Neural progenitor cell (in vitro differentiated cells): Measurements from ENCODE around the gene RBP5. TPM values are rescaled to one million over a fixed set of nuclear protein-coding genes. Genes with fewer than 3 reads are reported as not detected.

Experiments used
- DNase-seq: peaks from one replicate; pipeline ENCODE4 v3.0.0-alpha.2; 2016; ENCODE audit warnings: low spot score
- H2AFZ ChIP-seq: fragments of 200-600 bp; sonication (generic); replicated peaks from 2 replicates; pipeline ENCODE4 v1.6.1; 2016; ENCODE audit warnings: antibody characterized with exemption
- H3F3A ChIP-seq: fragments of 200-600 bp; sonication (generic); 2 replicates; pipeline ENCODE4 v1.6.1; 2016; ENCODE audit warnings: antibody characterized with exemption, low read depth
- H3K27ac ChIP-seq: fragments of 200-600 bp; sonication (generic); 2 replicates; pipeline ENCODE4 v1.5.1; 2016; ENCODE audit warnings: mild to moderate bottlenecking
- H3K27me3 ChIP-seq: fragments of 200-600 bp; sonication (generic); 2 replicates; pipeline ENCODE4 v1.6.1; 2016; ENCODE audit warnings: mild to moderate bottlenecking, moderate library complexity
- H3K36me3 ChIP-seq: fragments of 200-600 bp; sonication (generic); 2 replicates; pipeline ENCODE4 v1.5.1; 2016
- H3K4me1 ChIP-seq: fragments of 200-600 bp; sonication (generic); 2 replicates; pipeline ENCODE4 v1.6.1; 2016; ENCODE audit warnings: mixed run types
- H3K4me2 ChIP-seq: fragments of 200-600 bp; sonication (generic); 2 replicates; pipeline ENCODE4 v1.6.1; 2016
- H3K4me3 ChIP-seq: fragments of 200-600 bp; sonication (generic); 2 replicates; pipeline ENCODE4 v1.5.1; 2016
- H3K79me2 ChIP-seq: fragments of 200-600 bp; sonication (generic); 2 replicates; pipeline ENCODE4 v1.6.1; 2016; ENCODE audit warnings: low read depth
- H3K9ac ChIP-seq: fragments of 200-600 bp; sonication (generic); 2 replicates; pipeline ENCODE4 v1.6.1; 2016
- H3K9me3 ChIP-seq: fragments of 200-600 bp; sonication (generic); 2 replicates; pipeline ENCODE4 v1.5.1; 2016; ENCODE audit warnings: low read depth
- H4K20me1 ChIP-seq: fragments of 200-600 bp; sonication (generic); 2 replicates; pipeline ENCODE4 v1.6.1; 2016; ENCODE audit warnings: low read depth
- H3K27ac Mint-ChIP-seq: 3 replicates; pipeline ENCODE4 v1.8.0; 2021; ENCODE audit warnings: mixed read lengths
- H3K27me3 Mint-ChIP-seq: 2 replicates; pipeline ENCODE4 v1.8.0; 2022; ENCODE audit warnings: low read depth, mild to moderate bottlenecking, inconsistent platforms, moderate library complexity, mixed read lengths; ENCODE audit not compliant: insufficient read depth
- H3K36me3 Mint-ChIP-seq: 3 replicates; pipeline ENCODE4 v1.8.0; 2021; ENCODE audit warnings: mixed read lengths
- H3K4me1 Mint-ChIP-seq: 3 replicates; pipeline ENCODE4 v1.8.0; 2021; ENCODE audit warnings: mixed read lengths
- H3K4me3 Mint-ChIP-seq: 3 replicates; pipeline ENCODE4 v1.8.0; 2021; ENCODE audit warnings: mild to moderate bottlenecking, moderate library complexity, mixed read lengths
- H3K9me3 Mint-ChIP-seq: 3 replicates; pipeline ENCODE4 v1.8.0; 2020; ENCODE audit warnings: mixed read lengths
- CTCF ChIP-seq: fragments of 200-600 bp; sonication (generic); IDR thresholded peaks from 2 replicates; pipeline ENCODE4 v1.5.1; 2017; ENCODE audit warnings: antibody characterized with exemption, mild to moderate bottlenecking
- EZH2 ChIP-seq: fragments of 200-600 bp; sonication (generic); IDR thresholded peaks from 2 replicates; pipeline ENCODE4 v1.6.1; 2017; ENCODE audit warnings: antibody characterized with exemption, mild to moderate bottlenecking, moderate library complexity
- EZH2phosphoT487 ChIP-seq: fragments of 200-600 bp; sonication (generic); IDR thresholded peaks from 2 replicates; pipeline ENCODE4 v1.6.1; 2017; ENCODE audit warnings: antibody characterized with exemption
- total RNA-seq: library from RNA; depleted of rRNA; stranded (reverse); fragments of >200 nt; gene quantifications from 2 replicates; pipeline ENCODE4 v1.2.3, GENCODE V29; 2015; ENCODE audit warnings: low replicate concordance

The RBP5 gene
- total RNA-seq, 1 donor from 2014 or later = not detected

- H3K9me3 Mint-ChIP-seq = peaks cover 3% of the 10 kb centered on the region
- TF ChIP-seq EZH2 = no peak
- no peak for TF ChIP-seq EZH2phosphoT487
- TF ChIP-seq CTCF = no peak
- no peak overlapping the region for H3K4me3 Mint-ChIP-seq
- no peak overlapping the region for H3K27ac ChIP-seq
- H2AFZ ChIP-seq = no peak overlapping the region
- no peaks in the 10 kb centered on the region for H3K36me3 ChIP-seq
- no peaks in the 10 kb centered on the region for H4K20me1 ChIP-seq
- no peaks in the 10 kb centered on the region for H3F3A ChIP-seq
- no peak overlapping the region for H3K4me2 ChIP-seq
- no peaks in the 10 kb centered on the region for H3K79me2 ChIP-seq
- DNase-seq = no peak
- H3K36me3 Mint-ChIP-seq = no peaks in the 10 kb centered on the region
- H3K4me3 ChIP-seq = no peak overlapping the region
- H3K27ac Mint-ChIP-seq = no peak overlapping the region
- no peaks in the 10 kb centered on the region for H3K9me3 ChIP-seq
- H3K4me1 Mint-ChIP-seq = no peaks in the 10 kb centered on the region
- no peaks in the 10 kb centered on the region for H3K4me1 ChIP-seq
- peaks cover 7% of the 10 kb centered on the region for H3K27me3 Mint-ChIP-seq
- H3K9ac ChIP-seq = no peak overlapping the region
- no peaks in the 10 kb centered on the region for H3K27me3 ChIP-seq
These were observed 45.6 kb downstream of the RBP5 start for GRCh38 chr12:7083125-7083524.

- H4K20me1 ChIP-seq = no peaks in the 10 kb centered on the region
- no peak overlapping the region for H3K27ac Mint-ChIP-seq
- H3K27me3 ChIP-seq = no peaks in the 10 kb centered on the region
- H3K4me1 Mint-ChIP-seq = no peaks in the 10 kb centered on the region
- no peak overlapping the region for H2AFZ ChIP-seq
- no peak overlapping the region for H3K9ac ChIP-seq
- H3K9me3 ChIP-seq = no peaks in the 10 kb centered on the region
- no peaks in the 10 kb centered on the region for H3K36me3 Mint-ChIP-seq
- TF ChIP-seq CTCF = no peak
- no peak for TF ChIP-seq EZH2phosphoT487
- no peak for TF ChIP-seq EZH2
- DNase-seq = no peak
- H3K4me1 ChIP-seq = no peaks in the 10 kb centered on the region
- peaks cover 3% of the 10 kb centered on the region for H3K27me3 Mint-ChIP-seq
- no peak overlapping the region for H3K27ac ChIP-seq
- H3K4me3 Mint-ChIP-seq = no peak overlapping the region
- H3K36me3 ChIP-seq = no peaks in the 10 kb centered on the region
- H3K9me3 Mint-ChIP-seq = peaks cover 3% of the 10 kb centered on the region
- H3K4me2 ChIP-seq = no peak overlapping the region
- no peaks in the 10 kb centered on the region for H3F3A ChIP-seq
- no peak overlapping the region for H3K4me3 ChIP-seq
- H3K79me2 ChIP-seq = no peaks in the 10 kb centered on the region
These were observed 47.7 kb downstream of the RBP5 start for GRCh38 chr12:7081037-7081436.

- no peak overlapping the region for H3K4me3 Mint-ChIP-seq
- no peak overlapping the region for H3K9ac ChIP-seq
- DNase-seq = no peak
These were observed 48.9 kb downstream of the RBP5 start for GRCh38 chr12:7079826-7080125.

More at GRCh38 chr12:7079826-7080125, 48.9 kb downstream of the RBP5 start:
- Histone ChIP-seq H3K27me3 (no peaks in the 10 kb centered on the region), H3K4me1 (no peaks in the 10 kb centered on the region), H3K9me3 (no peaks in the 10 kb centered on the region), H4K20me1 (no peaks in the 10 kb centered on the region), H3K79me2 (no peaks in the 10 kb centered on the region), H2AFZ (no peak overlapping the region), H3K36me3 (no peaks in the 10 kb centered on the region), H3K4me2 (no peak overlapping the region), H3K4me3 (no peak overlapping the region), H3F3A (no peaks in the 10 kb centered on the region), H3K27ac (no peak overlapping the region)
- H3K4me1 Mint-ChIP-seq = no peaks in the 10 kb centered on the region
- no peak overlapping the region for H3K27ac Mint-ChIP-seq
- no peaks in the 10 kb centered on the region for H3K36me3 Mint-ChIP-seq
- peaks cover 3% of the 10 kb centered on the region for H3K27me3 Mint-ChIP-seq
- peaks cover 3% of the 10 kb centered on the region for H3K9me3 Mint-ChIP-seq
- TF ChIP-seq EZH2 (no peak), EZH2phosphoT487 (no peak), CTCF (no peak)
